SK-N-SH treated with all-trans-retinoic acid at 6 μM for 48 hours (cell line): ENCODE data around the gene PARL.

Source experiments
- ATAC-seq: fragments of 200-7000 bp; cut with Tn5 transposase; 3 replicates; pipeline ENCODE4 v1.9.1; 2020; ENCODE audit warnings: mild to moderate bottlenecking, moderate library complexity
- ARNTL ChIP-seq: fragments of 450-650 bp; formaldehyde crosslinking; IDR thresholded peaks from 2 replicates; pipeline ENCODE4 v1.5.0; 2020; ENCODE audit warnings: low read depth, mild to moderate bottlenecking, moderate library complexity, borderline replicate concordance
- BACH2 ChIP-seq: fragments of 250-450 bp; sonication (Bioruptor Pico); IDR thresholded peaks from 2 replicates; pipeline ENCODE4 v1.9.0; 2021; ENCODE audit warnings: mild to moderate bottlenecking, borderline replicate concordance
- CREB5 ChIP-seq: fragments of 250-450 bp; sonication (Bioruptor Pico); IDR thresholded peaks from 2 replicates; pipeline ENCODE4 v1.5.1; 2020; ENCODE audit warnings: low read depth, mild to moderate bottlenecking, moderate library complexity
- CSDC2 ChIP-seq: fragments of 250-450 bp; sonication (Bioruptor Pico); IDR thresholded peaks from 2 replicates; pipeline ENCODE4 v1.5.0; 2020; ENCODE audit warnings: mild to moderate bottlenecking, moderate library complexity
- CSRNP3 ChIP-seq: fragments of 250-450 bp; sonication (Bioruptor Pico); IDR thresholded peaks from 2 replicates; pipeline ENCODE4 v1.5.1; 2021; ENCODE audit warnings: mild to moderate bottlenecking, moderate library complexity
- ESRRG ChIP-seq: fragments of 250-450 bp; sonication (Bioruptor Pico); IDR thresholded peaks from 2 replicates; pipeline ENCODE4 v1.6.1; 2021; ENCODE audit warnings: mild to moderate bottlenecking
- GLIS3 ChIP-seq: fragments of 250-450 bp; sonication (Bioruptor Pico); IDR thresholded peaks from 2 replicates; pipeline ENCODE4 v1.5.0; 2020; ENCODE audit warnings: mild to moderate bottlenecking, moderate library complexity
- ISL1 ChIP-seq: fragments of 250-450 bp; sonication (Bioruptor Pico); IDR thresholded peaks from 2 replicates; pipeline ENCODE4 v2.1.2; 2022; ENCODE audit warnings: mild to moderate bottlenecking, moderate library complexity
- OSR1 ChIP-seq: fragments of 250-450 bp; sonication (Bioruptor Pico); IDR thresholded peaks from 2 replicates; pipeline ENCODE4 v1.8.0; 2022; ENCODE audit warnings: moderate library complexity, mild to moderate bottlenecking, inconsistent platforms
- POU6F1 ChIP-seq: fragments of 250-450 bp; sonication (Bioruptor Pico); IDR thresholded peaks from 2 replicates; pipeline ENCODE4 v1.8.0; 2021; ENCODE audit warnings: low read depth, mild to moderate bottlenecking, moderate library complexity, borderline replicate concordance
- PPARA ChIP-seq: fragments of 250-450 bp; sonication (Bioruptor Pico); IDR thresholded peaks from 2 replicates; pipeline ENCODE4 v1.5.0; 2020; ENCODE audit warnings: mild to moderate bottlenecking, borderline replicate concordance
- RARB ChIP-seq: fragments of 250-450 bp; sonication (Bioruptor Pico); IDR thresholded peaks from 2 replicates; pipeline ENCODE4 v1.8.0; 2021; ENCODE audit warnings: mild to moderate bottlenecking, moderate library complexity
- SNAI2 ChIP-seq: fragments of 250-450 bp; sonication (Bioruptor Pico); IDR thresholded peaks from 2 replicates; pipeline ENCODE4 v1.5.0; 2020; ENCODE audit warnings: mild to moderate bottlenecking, moderate library complexity
- TCF4 ChIP-seq: fragments of 250-450 bp; sonication (Bioruptor Pico); IDR thresholded peaks from 2 replicates; pipeline ENCODE4 v1.8.0; 2021; ENCODE audit warnings: mild to moderate bottlenecking, moderate library complexity, borderline replicate concordance
- TSHZ2 ChIP-seq: fragments of 250-450 bp; sonication (Bioruptor Pico); IDR thresholded peaks from 2 replicates; pipeline ENCODE4 v1.5.0; 2020; ENCODE audit warnings: mild to moderate bottlenecking, moderate library complexity
- ZC3H10 ChIP-seq: fragments of 250-450 bp; sonication (Bioruptor Pico); IDR thresholded peaks from 2 replicates; pipeline ENCODE4 v1.5.1; 2021; ENCODE audit warnings: mild to moderate bottlenecking, moderate library complexity
- ZFP30 ChIP-seq: fragments of 450-650 bp; formaldehyde crosslinking; IDR thresholded peaks from 2 replicates; pipeline ENCODE4 v1.5.0; 2022; ENCODE audit warnings: mild to moderate bottlenecking, moderate library complexity
- ZNF565 ChIP-seq: fragments of 450-650 bp; formaldehyde crosslinking; conservative IDR thresholded peaks from 2 replicates; pipeline ENCODE4 v1.5.0; 2020; ENCODE audit warnings: low read depth, mild to moderate bottlenecking, moderate library complexity
- ZNF70 ChIP-seq: fragments of 450-650 bp; formaldehyde crosslinking; IDR thresholded peaks from 2 replicates; pipeline ENCODE4 v1.5.0; 2020; ENCODE audit warnings: mild to moderate bottlenecking, moderate library complexity
- ZNF8 ChIP-seq: fragments of 450-650 bp; formaldehyde crosslinking; IDR thresholded peaks from 2 replicates; pipeline ENCODE4 v1.5.0; 2020; ENCODE audit warnings: mild to moderate bottlenecking, moderate library complexity

PARL gene

GRCh38 chr3:183818706-183819624, 65.7 kb downstream of the PARL start:
- TF ChIP-seq PPARA (CRISPR knock-in tag) (no peak), OSR1 (CRISPR knock-in tag) (no peak), CREB5 (CRISPR knock-in tag) (no peak), CSRNP3 (no peak), ESRRG (no peak), ZFP30 (no peak), CSDC2 (CRISPR knock-in tag) (no peak), POU6F1 (CRISPR knock-in tag) (no peak), TSHZ2 (CRISPR knock-in tag) (no peak), ZC3H10 (CRISPR knock-in tag) (no peak), SNAI2 (CRISPR knock-in tag) (no peak), RARB (CRISPR knock-in tag) (no peak), ZNF565 (CRISPR knock-in tag) (no peak), ISL1 (CRISPR knock-in tag) (no peak), BACH2 (CRISPR knock-in tag) (no peak), ZNF70 (no peak)
- no peak for ATAC-seq

- TF ChIP-seq CREB5 (CRISPR knock-in tag): no peak
- TF ChIP-seq ZNF8 (CRISPR knock-in tag): no peak
- no peak for TF ChIP-seq ARNTL
- no peak for TF ChIP-seq TSHZ2 (CRISPR knock-in tag)
- TF ChIP-seq CSDC2 (CRISPR knock-in tag): no peak
- TF ChIP-seq CSRNP3: no peak
- TF ChIP-seq TCF4: no peak
- TF ChIP-seq ESRRG: no peak
- TF ChIP-seq GLIS3: no peak
- TF ChIP-seq ZNF565 (CRISPR knock-in tag): no peak
- TF ChIP-seq OSR1 (CRISPR knock-in tag): no peak
- ATAC-seq: no peak
These were observed 66.5 kb downstream of the PARL start for GRCh38 chr3:183818041-183818620.
